Activated CD4-positive, CD25-positive, alpha-beta regulatory T cell treated with anti-CD3 and anti-CD28 coated beads, Interleukin-2, amount 50 U/mL, for 72 hours (primary cell): ENCODE measurements around the gene TM9SF3.
"Not testable (repeated sequence)": the region's sequence is repeated elsewhere in the genome, so short reads cannot be mapped to it uniquely, and the experiment has no call there.

Experiments used
- DNase-seq: peaks from one replicate; pipeline ENCODE4 v3.0.0; 2021

The TM9SF3 gene

DNA sequence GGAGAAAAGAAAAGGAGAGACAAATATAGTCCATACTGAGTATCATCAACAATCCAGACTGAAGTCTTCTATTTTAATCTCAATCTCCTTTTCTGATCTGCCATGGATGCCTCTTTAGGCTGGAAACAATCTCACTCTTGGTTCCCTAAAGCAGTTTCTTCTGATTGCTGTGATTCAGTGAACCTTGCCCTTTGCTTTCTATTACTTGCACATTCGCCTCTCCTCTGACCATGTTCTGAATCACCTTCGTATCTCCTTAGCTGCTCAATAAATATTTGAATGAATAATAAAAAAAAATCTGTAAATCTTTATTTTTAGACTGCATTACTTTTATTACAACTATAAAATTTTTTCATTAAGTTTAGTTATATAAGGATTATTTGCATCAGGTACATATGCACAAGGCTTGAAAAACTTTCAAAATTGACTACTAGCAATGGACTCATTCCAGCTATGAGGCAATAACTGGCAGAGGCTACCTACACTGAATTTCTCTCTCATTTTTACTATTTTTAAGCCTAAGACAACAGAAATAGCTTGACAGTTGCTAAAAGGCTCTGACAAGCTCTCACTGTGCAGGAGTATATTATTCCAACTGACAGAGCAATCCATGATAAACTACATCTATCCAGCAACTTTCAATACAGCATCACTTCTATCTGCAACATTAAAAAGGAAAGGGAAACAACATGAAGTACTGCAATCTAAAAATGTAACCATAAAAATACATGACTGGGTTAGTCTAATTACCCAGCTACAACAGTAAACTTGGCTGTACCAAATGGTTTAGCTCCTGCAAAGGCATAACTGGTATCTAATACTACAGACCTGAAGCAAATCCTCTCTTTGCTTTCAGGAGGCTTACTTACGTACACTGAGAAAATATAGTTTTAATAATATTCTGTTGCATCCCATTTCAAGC lies 25.6 kb downstream of the TM9SF3 start:
- no peak for DNase-seq

GRCh38 chr10:96560489-96560888 lies 26.3 kb downstream of the TM9SF3 start:
- DNase-seq = no peak

DNA sequence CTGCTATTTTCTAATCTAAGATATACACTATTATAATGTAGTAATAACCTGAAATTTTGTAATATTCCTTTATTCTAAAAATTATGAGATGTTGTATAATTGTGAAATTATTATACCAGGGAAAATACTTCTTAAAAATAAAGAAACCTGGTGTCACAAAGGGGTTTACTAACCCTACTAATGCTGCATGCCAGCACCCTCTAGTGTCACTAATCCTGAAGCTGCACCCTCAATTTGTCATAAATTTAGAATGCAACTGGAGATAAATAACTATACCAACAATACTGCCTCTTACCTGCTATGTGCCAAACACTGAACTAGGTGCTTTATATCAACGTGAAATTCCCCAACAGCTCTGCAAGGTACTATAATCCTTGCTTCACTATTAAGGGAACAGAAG lies 30.8 kb downstream of the TM9SF3 start:
- no peak for DNase-seq

DNA sequence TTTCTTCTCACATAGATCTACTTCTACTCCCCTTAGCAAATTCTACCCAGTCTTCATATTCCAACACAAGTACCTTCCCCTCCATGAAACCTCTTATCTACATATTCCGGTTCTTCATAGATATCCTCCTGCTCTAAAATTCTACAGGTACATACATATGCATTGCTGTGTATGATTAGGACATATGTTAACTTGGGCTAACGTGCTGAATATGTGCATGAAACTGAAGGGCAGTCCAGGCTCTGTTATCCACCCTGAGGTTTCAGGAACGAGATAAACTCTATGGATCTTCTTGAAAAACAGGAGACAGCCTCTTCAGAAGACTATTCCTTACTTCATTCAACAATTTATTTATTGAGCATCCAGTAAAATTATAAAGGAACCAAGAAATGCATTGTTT lies 31.5 kb downstream of the TM9SF3 start:
- no peak for DNase-seq

DNA sequence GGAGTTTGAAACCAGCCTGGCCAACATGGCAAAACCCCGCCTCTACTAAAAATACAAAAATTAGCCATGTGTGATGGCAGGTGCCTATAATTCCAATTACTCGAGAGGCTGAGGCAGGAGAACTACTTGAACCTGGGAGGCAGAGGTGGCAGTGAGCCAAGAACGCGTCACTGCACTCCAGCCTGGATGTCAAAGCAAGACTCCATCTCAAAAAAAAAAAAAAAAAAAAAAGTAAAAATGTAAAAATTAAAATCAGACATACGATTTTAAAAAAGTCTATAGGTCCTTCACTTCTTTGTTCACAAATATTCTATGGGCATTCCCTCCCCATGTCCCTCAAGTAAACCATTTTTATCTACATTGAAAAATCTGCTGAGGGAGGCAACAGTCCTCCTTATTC lies 38.2 kb downstream of the TM9SF3 start:
- DNase-seq = no peak

DNA sequence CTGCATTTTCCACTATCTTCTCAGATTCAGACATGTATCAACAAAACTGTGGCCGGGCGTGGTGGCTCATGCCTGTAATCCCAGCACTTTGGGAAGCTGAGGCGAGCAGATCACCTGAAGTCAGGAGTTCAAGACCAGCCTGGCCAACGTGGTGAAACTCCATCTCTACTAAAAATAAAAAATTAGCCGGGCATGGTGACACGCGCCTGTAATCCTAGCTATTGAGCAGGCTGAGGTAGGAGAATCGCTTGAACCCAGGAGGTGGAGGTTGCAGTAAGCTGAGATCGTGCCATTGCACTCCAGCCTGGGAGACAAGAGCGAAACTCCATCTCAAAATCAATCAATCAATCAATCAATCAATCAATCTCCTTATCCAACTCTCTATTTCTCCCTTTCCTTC lies 41.3 kb downstream of the TM9SF3 start:
- not testable (repeated sequence) for DNase-seq

GRCh38 chr10:96541921-96542320 lies 44.9 kb downstream of the TM9SF3 start:
- DNase-seq = no peak

- no peak for DNase-seq
These were observed 46.6 kb downstream of the TM9SF3 start for GRCh38 chr10:96540240-96540639.

DNA sequence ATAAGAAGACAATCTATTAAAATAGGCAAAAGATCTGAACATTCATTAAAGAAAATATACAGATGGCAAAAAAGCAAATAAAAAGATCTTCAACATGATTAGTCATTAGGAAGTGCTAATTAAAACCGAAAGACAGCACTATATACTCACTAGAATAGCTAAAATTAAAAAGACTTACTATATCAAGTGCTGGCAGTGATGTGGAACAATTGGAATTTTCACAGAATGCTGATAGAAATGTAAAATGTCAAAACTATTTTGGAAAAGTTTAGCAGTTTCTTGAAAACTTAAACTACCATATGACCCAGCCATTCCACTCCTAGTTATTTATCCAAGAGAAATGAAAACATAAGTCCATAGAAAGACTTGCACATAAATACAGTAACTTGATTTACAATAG lies 48.1 kb downstream of the TM9SF3 start:
- no peak for DNase-seq

DNA sequence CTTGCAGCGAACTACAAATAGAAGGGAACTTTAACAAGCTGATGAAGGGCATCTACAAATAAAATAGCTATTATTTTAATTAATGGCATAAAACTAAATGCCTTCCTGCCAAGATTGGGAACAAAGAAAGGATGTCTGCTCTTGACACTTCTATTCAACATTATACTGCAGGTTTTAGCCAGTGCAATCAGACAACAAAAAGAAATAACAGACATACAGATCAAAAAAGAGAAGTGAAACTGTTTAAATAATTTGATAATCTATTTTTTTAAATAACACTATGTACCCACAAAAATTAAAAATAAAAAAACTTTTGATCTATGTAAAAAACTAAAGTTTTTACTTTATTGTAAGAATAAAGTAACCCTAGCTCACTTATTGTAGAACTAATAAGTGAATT lies 50.7 kb downstream of the TM9SF3 start:
- no peak for DNase-seq

- no peak for DNase-seq
These were observed 54.3 kb downstream of the TM9SF3 start for GRCh38 chr10:96532523-96532922.

DNA sequence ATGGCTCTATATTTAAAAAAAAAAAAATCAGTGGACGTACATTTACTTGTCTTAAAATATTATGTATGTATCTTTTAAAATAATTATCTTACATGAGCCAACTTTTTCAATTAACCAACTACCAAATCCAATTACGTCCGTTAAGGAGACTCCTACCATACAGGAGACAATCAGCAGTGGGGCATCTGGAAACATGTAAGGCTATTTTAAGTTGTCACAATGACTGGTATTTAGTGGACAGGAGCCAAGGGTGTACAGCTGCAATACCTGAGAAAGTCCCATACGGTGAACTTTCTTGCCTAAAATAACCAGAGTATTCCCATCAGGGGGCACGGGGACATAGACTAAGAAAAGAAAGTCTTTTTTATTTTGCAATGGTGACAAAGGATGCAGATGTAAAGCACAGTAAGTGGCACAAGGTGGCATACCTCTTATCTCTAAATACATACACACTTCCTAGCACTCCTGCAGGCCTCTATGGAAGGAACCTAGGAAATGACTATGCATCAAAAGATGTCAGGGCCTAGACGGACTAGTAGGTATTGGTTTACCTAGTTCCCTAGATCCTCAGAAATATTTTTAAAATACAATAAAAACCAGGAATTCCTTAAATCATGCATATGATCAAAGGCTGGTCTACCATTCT lies 57.1 kb downstream of the TM9SF3 start:
- no peak for DNase-seq

DNA sequence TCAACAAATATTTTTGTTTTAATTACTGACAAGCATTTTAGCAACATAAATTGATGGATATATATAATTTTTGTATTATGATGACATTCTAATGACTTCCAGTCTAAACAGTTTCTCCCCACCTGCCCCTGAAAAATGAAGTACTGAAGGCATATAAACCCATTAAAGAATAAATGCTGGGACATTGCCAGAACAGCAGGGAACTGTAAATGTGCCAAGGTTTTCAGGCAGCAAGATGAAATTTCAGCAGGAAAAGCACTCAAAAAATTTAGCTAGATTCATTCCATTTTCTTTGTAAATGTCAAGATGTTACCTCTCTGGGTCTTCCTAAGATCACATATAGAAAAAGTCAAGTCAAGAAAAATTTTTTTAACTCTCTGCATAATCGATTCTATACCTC lies 62.1 kb downstream of the TM9SF3 start:
- no peak for DNase-seq

- no peak for DNase-seq
These were observed 69.5 kb downstream of the TM9SF3 start for GRCh38 chr10:96517284-96517683.

GRCh38 chr10:96516337-96516736 lies 70.5 kb downstream of the TM9SF3 start:
- DNase-seq = no peak

DNA sequence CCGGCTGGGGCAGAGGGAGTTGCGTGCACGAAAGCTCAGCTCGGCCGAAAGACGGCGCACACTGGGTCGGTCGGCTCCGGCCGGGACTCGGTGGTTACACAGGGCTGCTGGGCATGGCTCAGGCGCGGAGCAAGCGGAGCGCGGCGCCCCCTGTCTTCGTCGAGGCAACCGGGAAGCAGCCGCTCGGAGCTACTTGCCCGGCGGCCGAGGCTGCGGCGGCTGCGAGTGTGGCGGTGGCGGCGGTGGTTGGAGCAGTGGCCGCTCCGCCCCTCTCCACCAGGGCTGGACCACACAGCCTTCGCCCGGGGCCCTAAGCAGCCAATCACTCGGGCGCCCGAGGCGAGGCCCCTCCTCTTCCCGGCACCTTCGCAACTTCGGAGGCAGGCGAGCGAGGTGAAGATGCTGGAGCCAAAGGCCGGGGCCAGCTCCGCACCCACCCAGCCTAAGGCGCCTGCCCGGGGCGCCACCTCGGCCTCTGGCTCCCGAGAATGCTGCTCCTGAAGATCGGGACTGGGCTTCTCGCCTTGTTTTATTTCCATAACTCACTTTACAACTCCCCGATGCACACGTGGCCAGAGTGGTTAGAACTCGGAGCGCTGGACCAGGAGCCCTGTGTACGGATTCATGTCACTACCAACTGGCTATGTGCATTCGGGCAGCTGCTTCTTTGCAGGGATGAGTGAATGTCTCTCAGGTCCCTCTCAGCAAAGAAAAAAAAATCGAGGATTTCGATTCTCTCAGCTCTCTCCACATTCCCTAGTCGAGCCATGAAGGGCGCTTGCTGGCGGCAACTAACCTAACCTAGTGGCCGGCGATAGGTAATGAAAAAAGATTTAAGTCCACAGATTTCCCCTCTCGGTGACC lies 72.9 kb downstream of the TM9SF3 start, which contains the start of gene TLL2:
Gene TLL2 (minus strand): TSS at position 229 of the 864 bp plus-strand sequence. CDS start 241 bp downstream, outside the sequence.
- peak; percentile 59 for DNase-seq

DNA sequence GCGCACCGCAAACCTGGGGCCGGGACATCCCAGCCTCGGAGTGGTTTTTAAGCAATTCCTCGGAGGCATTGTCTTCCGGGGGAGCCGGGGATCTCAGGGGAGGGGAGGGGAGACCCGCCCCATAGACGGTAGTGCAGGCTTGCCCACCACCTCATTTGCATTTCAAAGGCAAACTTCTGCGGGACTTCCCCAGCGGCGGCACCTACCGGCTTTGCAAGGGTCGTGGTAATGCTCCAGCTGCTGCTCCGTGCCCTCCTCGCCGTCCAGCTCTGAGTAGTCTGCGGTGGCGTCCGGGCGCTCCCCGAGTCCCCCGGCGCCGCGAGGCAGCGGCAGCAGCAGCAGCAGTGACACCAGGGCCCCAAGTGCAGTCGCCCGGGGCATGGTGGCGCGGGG lies 73.5 kb downstream of the TM9SF3 start:
- no peak for DNase-seq

DNA sequence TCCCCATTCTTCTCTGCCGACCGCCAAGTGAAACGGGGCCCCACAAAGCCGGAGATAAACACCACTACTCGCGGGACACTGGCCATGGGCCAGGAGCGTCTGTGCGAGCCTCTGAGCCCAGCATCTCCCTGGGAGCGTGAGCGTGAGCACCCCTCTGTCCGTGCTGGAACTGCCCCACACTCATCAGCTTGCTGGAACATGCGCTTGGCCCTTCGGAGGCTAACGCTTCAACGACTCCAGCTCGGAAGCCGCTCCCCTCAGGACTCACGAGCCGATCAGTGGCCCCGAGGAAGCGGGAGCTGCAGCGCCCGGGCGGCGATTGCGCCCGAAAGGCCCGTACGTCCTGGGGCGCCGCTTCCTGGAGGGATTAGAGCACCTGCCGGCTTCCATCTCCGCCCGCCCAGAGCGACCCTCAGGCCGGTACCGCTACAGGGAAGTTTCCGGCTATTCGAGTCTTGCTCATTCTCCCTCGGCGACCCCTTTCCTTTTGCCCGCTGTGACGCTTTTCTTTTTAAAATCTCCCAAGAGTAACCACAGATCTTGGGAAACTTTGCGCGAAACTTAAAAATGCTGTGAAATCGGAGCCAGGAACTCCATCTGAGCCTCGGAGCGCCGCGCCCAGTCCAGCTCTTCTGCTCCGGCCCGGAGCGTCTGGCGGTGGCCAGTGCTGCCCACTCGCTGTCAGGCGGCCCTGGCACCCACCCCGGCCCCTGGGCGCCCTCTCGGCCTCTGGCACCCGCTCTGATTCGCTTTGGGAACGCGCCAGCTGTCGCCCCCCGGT lies 74.1 kb downstream of the TM9SF3 start:
- DNase-seq = no peak

- no peak for DNase-seq
These were observed 75.5 kb downstream of the TM9SF3 start for GRCh38 chr10:96511044-96511945.

DNA sequence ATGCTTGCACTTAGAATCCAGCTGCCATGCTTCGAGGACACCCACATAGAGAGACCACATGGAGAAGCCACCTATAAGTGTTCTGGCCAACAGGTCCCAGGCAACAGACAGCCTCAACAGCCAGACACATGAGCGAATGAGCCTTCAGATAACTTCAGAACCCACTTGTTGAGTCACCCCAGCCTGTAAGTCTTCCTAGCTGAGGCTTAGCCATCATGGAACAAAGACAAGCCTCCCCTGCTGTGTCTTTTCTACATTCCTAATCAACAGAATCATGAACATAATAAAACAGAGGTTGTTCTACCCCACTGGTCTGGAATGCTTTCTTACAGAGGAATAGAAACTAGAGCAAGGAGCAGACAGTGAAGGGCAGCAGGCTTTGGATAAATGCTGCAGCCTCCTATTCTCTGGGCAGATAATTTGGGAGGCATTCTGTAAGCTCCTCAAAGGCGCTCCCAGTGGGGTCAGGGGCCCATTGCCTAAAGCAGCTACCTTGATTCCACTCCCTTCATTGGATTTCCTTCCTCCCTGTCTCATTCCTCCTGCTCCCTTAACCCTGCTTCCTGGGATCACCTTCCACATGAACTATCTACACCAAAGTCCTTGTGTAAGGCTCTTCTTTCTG lies 77.7 kb downstream of the TM9SF3 start:
- DNase-seq = no peak

DNA sequence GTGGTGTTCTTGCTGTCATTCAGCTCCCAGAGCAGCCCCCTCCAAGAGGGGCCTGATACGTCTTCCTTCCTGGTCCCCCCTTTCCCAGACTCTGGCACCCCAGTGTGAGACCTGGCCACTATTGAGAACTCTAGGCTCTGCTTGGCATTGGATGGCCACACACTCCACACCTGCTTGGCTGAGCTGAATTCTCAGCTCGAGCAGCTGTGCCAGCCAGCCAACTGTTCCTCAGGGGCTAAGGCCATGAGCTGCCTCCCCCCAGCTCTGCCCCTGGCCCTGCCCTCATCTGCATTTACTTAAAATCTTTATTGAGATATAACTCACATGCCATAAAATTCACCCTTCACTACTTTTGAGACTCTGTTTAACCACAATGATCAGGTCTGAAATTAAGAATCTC lies 79.8 kb downstream of the TM9SF3 start:
- DNase-seq = no peak
